ENCODE data around the gene MREG.
"Not testable (repeated sequence)": the region's sequence is repeated elsewhere in the genome, so short reads cannot be mapped to it uniquely, and the experiment has no call there.

The MREG gene

GRCh38 chr2:216021768-216022565 lies 8.6 kb upstream of the MREG start:
- no peak for DNase-seq (ENCODE audit: low read depth)

GRCh38 chr2:216018709-216019108 lies 5.4 kb upstream of the MREG start:
- DNase-seq (ENCODE audit: low read depth) = no peak

GRCh38 chr2:216017365-216017764 lies 4.0 kb upstream of the MREG start:
- no peak for DNase-seq (ENCODE audit: low read depth)

- no peak for DNase-seq (ENCODE audit: low read depth)
Measured at GRCh38 chr2:216016581-216016980, 3.2 kb upstream of the MREG start.

- no peak for DNase-seq (ENCODE audit: low read depth)
Measured at GRCh38 chr2:216015722-216016464, 2.5 kb upstream of the MREG start.

GRCh38 chr2:216014986-216015385 lies 1.6 kb upstream of the MREG start:
- DNase-seq (ENCODE audit: low read depth) = no peak

- no peak for DNase-seq (ENCODE audit: low read depth)
Measured at GRCh38 chr2:216014006-216014405, 655 bp upstream of the MREG start.

GRCh38 chr2:216012830-216013079 lies 596 bp downstream of the MREG start:
- no peak for DNase-seq (ENCODE audit: low read depth)

- no peak for DNase-seq (ENCODE audit: low read depth)
Measured at GRCh38 chr2:216012133-216012829, 1.1 kb downstream of the MREG start.

- DNase-seq (ENCODE audit: low read depth) = not testable (repeated sequence)
Measured at GRCh38 chr2:216009215-216009614, 4.1 kb downstream of the MREG start.

GRCh38 chr2:216008387-216008786 lies 5.0 kb downstream of the MREG start:
- no peak for DNase-seq (ENCODE audit: low read depth)

GRCh38 chr2:216006164-216006663 lies 7.1 kb downstream of the MREG start:
- no peak for DNase-seq (ENCODE audit: low read depth)

- no peak for DNase-seq (ENCODE audit: low read depth)
Measured at GRCh38 chr2:216004697-216005283, 8.6 kb downstream of the MREG start.

- DNase-seq (ENCODE audit: low read depth) = no peak
Measured at GRCh38 chr2:216003876-216004696, 9.3 kb downstream of the MREG start.

GRCh38 chr2:216002693-216003092 lies 10.7 kb downstream of the MREG start:
- no peak for DNase-seq (ENCODE audit: low read depth)

GRCh38 chr2:216002101-216002678 lies 11.2 kb downstream of the MREG start:
- DNase-seq (ENCODE audit: low read depth) = no peak

GRCh38 chr2:216001216-216002100 lies 11.9 kb downstream of the MREG start:
- DNase-seq (ENCODE audit: low read depth) = no peak

- no peak for DNase-seq (ENCODE audit: low read depth)
Measured at GRCh38 chr2:215998636-215999035, 14.7 kb downstream of the MREG start.

GRCh38 chr2:215997219-215997618 lies 16.1 kb downstream of the MREG start:
- no peak for DNase-seq (ENCODE audit: low read depth)

- DNase-seq (ENCODE audit: low read depth) = no peak
Measured at GRCh38 chr2:215994911-215995310, 18.4 kb downstream of the MREG start.
